Activated CD8-positive, alpha-beta T cell treated with anti-CD3 and anti-CD28 coated beads for 36 hours (primary cell): ENCODE data around the gene ZDHHC13. TPM values are rescaled to one million over a fixed set of nuclear protein-coding genes. Genes with fewer than 3 reads are reported as not detected.

ENCODE experiments used
- ATAC-seq: fragments of 200-7000 bp; cut with Tn5 transposase; one replicate; pipeline ENCODE4 v1.10.0; 2021; ENCODE audit warnings: mild to moderate bottlenecking, moderate library complexity
- CTCF ChIA-PET: fragments of 350-600 bp; sonication (Branson Sonifier 250); formaldehyde crosslinking; loops from one replicate; lab custom pipeline; 2021; ENCODE audit warnings: antibody characterized with exemption; lab: Charles Lee
- POLR2A ChIA-PET: fragments of 350-600 bp; sonication (Branson Sonifier 250); formaldehyde crosslinking; loops from one replicate; lab custom pipeline; 2021; ENCODE audit warnings: antibody characterized with exemption; lab: Charles Lee
- DNase-seq: peaks from one replicate; pipeline ENCODE4 v3.0.0-alpha.2; 2020
- H3K27ac Mint-ChIP-seq: one replicate; pipeline ENCODE4 v1.8.0; 2021; ENCODE audit warnings: mild to moderate bottlenecking, mixed read lengths
- H3K27me3 Mint-ChIP-seq: one replicate; pipeline ENCODE4 v1.8.0; 2021; ENCODE audit warnings: mixed read lengths
- H3K36me3 Mint-ChIP-seq: one replicate; pipeline ENCODE4 v1.8.0; 2021; ENCODE audit warnings: low read depth, mixed read lengths
- H3K4me1 Mint-ChIP-seq: one replicate; pipeline ENCODE4 v1.8.0; 2021; ENCODE audit warnings: low read depth, mixed read lengths
- H3K4me3 Mint-ChIP-seq: one replicate; pipeline ENCODE4 v1.8.0; 2021; ENCODE audit warnings: mild to moderate bottlenecking, moderate library complexity, mixed read lengths
- H3K9me3 Mint-ChIP-seq: one replicate; pipeline ENCODE4 v1.8.0; 2021; ENCODE audit warnings: mixed read lengths
- intact Hi-C: fragments of 100-400 bp; cut with micrococcal nuclease; formaldehyde crosslinking; loops from one replicate; pipeline ENCODE4 v1.10.0; 2022
- total RNA-seq, 2 experiments: library from RNA; stranded (reverse); gene quantifications; one replicate each; pipeline ENCODE4 v1.2.3, GENCODE V29; 2021
- TF ChIP-seq, protein P1 (sequence below): fragments of 200-600 bp; IDR thresholded peaks from one replicate; pipeline ENCODE4 v1.8.0; 2022; ENCODE audit warnings: antibody characterized with exemption, mild to moderate bottlenecking

The ZDHHC13 gene
- total RNA-seq, 2 experiments from 2014 or later, result 16.7 to 17.2 TPM

DNA sequence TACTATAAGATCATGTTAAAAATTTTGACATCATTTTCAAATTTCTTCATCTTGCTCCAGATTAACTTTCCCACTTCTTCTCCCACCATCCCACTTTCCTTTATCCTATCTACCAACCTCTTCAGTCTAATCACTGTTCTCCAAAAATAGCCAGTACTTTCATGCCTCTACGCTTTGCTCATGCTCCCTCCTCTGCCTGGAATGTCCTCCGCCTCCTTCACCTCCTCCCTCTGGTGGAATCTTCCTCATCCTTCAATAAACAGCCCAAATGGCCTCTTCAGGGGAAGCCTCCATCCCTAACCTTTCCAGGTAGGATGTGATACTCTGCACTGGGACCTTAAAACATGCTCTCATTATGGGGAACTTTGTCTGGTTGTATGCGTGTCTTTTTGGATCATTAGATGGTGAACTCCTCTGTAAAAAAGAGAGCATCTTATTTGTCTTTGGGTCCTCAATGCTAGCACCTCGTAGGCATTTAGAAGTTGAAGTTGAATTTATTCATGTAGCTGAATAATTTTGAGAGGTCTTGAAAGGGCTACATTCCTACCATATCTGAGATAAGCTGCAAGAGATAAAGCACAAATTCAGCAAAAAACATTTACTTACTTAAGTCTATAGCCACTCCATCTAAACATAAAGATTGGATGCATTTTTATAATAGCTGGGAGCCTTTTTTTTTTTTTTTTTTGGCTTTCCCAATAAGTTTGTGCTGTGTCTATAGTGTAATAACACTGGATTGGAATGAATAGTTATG, 92.8 kb downstream of the ZDHHC13 start:
- ChIA-PET POLR2A (no interaction called here), CTCF (no interaction called here)
- H3K9me3 Mint-ChIP-seq, result no peaks in the 10 kb centered on the region
- peaks cover 5% of the 10 kb centered on the region for H3K27me3 Mint-ChIP-seq
- no peak overlapping the region for H3K27ac Mint-ChIP-seq
- TF ChIP-seq, protein P1, sequence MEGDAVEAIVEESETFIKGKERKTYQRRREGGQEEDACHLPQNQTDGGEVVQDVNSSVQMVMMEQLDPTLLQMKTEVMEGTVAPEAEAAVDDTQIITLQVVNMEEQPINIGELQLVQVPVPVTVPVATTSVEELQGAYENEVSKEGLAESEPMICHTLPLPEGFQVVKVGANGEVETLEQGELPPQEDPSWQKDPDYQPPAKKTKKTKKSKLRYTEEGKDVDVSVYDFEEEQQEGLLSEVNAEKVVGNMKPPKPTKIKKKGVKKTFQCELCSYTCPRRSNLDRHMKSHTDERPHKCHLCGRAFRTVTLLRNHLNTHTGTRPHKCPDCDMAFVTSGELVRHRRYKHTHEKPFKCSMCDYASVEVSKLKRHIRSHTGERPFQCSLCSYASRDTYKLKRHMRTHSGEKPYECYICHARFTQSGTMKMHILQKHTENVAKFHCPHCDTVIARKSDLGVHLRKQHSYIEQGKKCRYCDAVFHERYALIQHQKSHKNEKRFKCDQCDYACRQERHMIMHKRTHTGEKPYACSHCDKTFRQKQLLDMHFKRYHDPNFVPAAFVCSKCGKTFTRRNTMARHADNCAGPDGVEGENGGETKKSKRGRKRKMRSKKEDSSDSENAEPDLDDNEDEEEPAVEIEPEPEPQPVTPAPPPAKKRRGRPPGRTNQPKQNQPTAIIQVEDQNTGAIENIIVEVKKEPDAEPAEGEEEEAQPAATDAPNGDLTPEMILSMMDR, result no peak
- no peak overlapping the region for H3K4me3 Mint-ChIP-seq
- no peaks in the 10 kb centered on the region for H3K36me3 Mint-ChIP-seq
- intact Hi-C loops, result no loop called here
- no peaks in the 10 kb centered on the region for H3K4me1 Mint-ChIP-seq
- no peak for DNase-seq
- ATAC-seq, result no peak

DNA sequence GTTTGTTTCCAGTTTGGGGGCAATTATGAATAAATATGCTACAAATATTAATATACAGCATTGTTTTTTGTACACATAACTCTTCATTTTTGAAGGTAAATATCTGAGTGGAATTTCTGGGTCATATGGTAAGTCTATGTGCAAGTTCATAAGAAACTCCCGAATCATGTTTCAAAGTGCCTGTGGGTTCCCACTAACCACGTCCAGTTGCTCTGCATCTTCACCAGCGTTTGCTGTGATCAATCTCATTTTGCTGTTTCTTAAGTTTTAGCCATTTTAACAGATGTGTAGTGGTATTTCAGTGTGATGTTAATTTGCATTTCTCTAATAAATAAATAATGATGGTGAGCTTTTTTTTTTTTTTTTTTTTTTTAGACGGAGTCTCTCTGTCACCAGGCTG, 99.1 kb downstream of the ZDHHC13 start:
- CTCF ChIA-PET, result no interaction called here
- no peaks in the 10 kb centered on the region for H3K9me3 Mint-ChIP-seq
- H3K4me3 Mint-ChIP-seq, result no peak overlapping the region
- DNase-seq (no peak), ATAC-seq (no peak)
- POLR2A ChIA-PET, result no interaction called here
- no peaks in the 10 kb centered on the region for H3K36me3 Mint-ChIP-seq
- H3K27me3 Mint-ChIP-seq, result peaks cover 5% of the 10 kb centered on the region
- no peak overlapping the region for H3K27ac Mint-ChIP-seq
- intact Hi-C loops, result no loop called here
- H3K4me1 Mint-ChIP-seq, result no peaks in the 10 kb centered on the region
- TF ChIP-seq, protein P1, result no peak

DNA sequence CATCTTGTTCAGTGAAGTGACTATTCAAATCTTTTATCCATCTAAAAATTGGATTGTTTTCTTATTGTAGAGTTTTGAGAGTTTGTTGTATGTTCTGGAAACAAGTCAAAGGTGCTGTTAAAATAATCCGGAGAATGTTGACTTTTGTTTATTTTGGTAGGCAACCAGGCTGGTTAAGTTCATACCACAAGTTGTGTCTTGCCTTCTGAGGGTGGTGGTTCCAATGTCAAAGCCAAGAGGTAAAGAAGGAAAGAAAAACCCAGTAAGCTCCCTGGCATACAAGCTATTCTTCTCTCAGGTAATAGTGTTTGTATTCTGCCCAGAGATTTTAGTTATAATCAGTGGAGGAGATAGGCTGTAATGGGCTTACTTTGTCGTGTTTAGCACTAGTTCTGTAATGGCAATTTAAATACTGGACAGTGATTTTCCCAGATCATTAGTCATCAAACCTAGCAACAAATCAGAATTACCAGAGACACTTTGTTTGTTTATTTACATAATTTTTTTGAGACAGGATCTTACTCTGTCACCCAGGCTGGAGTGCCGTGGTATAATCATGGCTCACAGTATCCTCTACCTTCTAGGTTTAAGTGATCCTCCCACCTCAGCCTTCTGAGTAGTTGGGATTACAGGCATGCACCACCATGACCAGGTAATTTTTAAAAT, 99.9 kb downstream of the ZDHHC13 start:
- Mint-ChIP-seq H3K27me3 (peaks cover 5% of the 10 kb centered on the region), H3K4me1 (no peaks in the 10 kb centered on the region), H3K4me3 (no peak overlapping the region), H3K27ac (no peak overlapping the region), H3K9me3 (no peaks in the 10 kb centered on the region), H3K36me3 (no peaks in the 10 kb centered on the region)
- ChIA-PET CTCF (no interaction called here), POLR2A (no interaction called here)
- intact Hi-C loops, result no loop called here
- TF ChIP-seq, protein P1, result no peak
- ATAC-seq (no peak), DNase-seq (no peak)

DNA sequence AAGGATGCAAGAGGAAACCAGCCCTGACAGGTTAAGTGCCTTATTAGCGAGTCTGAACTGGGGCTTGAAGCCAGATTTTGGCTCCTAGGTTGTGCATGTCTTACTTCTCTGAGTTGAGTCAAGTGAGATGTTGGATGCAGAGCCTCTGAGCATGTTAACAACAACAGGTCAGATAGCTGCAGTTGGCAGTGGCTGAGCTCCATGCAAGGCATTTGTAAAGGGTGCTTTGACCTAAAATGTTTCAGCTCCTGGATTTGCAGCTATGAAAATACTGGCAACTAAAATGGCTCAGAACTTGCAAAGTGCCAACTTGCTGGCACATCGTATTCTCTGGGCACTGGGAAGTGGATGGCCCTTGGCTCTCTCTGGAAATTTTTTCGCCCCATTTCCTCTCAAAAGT, 101.2 kb downstream of the ZDHHC13 start:
- Mint-ChIP-seq H3K27me3 (peaks cover 2% of the 10 kb centered on the region), H3K36me3 (peaks cover 3% of the 10 kb centered on the region), H3K27ac (no peak overlapping the region), H3K9me3 (no peaks in the 10 kb centered on the region), H3K4me3 (no peak overlapping the region), H3K4me1 (no peaks in the 10 kb centered on the region)
- ChIA-PET POLR2A (no interaction called here), CTCF (no interaction called here)
- ATAC-seq (no peak), DNase-seq (no peak)
- TF ChIP-seq, protein P1, result no peak
- intact Hi-C loops, result no loop called here

DNA sequence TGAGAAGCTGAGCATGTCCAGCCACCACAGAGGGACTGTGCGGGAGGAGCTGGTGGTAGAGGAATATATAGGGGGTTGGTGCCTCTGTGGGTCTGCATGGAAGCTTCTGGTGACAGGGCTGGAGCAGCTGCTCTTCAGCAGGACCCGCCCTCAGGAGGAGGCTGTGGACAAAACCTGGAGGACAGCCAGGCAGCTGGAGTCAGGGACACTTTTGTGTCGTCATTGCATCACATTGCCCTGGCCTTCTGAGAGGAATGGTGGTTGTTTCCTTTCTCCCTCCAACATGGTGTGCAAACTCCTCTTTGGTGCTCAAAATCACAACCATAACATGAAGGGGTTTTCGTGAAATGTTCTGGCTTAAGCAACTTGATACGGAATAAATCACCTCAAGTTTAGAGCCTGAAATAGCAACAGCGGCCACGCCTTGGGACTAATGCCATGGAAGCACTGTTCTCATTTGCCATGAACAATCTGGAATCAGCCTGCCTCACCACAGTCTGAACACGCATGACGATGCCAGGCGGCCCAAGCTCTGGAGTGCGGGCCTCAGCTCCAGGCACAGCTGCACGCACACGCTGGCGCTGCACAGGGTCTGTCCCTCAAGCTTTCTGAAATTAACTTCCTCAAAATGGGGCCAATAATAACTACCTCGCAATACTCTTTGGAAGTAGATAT, 102.0 kb downstream of the ZDHHC13 start:
- Mint-ChIP-seq H3K27me3 (no peaks in the 10 kb centered on the region), H3K4me3 (no peak overlapping the region), H3K36me3 (peaks cover 5% of the 10 kb centered on the region), H3K9me3 (no peaks in the 10 kb centered on the region), H3K27ac (no peak overlapping the region), H3K4me1 (no peaks in the 10 kb centered on the region)
- intact Hi-C loops, result no loop called here
- ChIA-PET CTCF (no interaction called here), POLR2A (no interaction called here)
- no peak for DNase-seq
- no peak for ATAC-seq
- TF ChIP-seq, protein P1, result no peak
